HepG2 (cell line): ENCODE measurements around the gene ELMOD3. TPM values are rescaled to one million over a fixed set of nuclear protein-coding genes. Genes with fewer than 3 reads are reported as not detected.

ENCODE experiments used
- ATAD3A ChIP-seq: sonication (generic); formaldehyde crosslinking; IDR thresholded peaks from 2 replicates; pipeline ENCODE4 v1.4.0; 2020; ENCODE audit warnings: missing genetic modification reagents
- BORCS8-MEF2B ChIP-seq: sonication (generic); formaldehyde crosslinking; IDR thresholded peaks from 2 replicates; pipeline ENCODE4 v1.8.0; 2022; ENCODE audit warnings: mild to moderate bottlenecking, missing genetic modification reagents
- CSRNP1 ChIP-seq: sonication (generic); formaldehyde crosslinking; IDR thresholded peaks from 2 replicates; pipeline ENCODE4 v1.8.1; 2023; ENCODE audit warnings: mild to moderate bottlenecking, missing genetic modification reagents
- E2F5 ChIP-seq: sonication (generic); formaldehyde crosslinking; conservative IDR thresholded peaks from 2 replicates; pipeline ENCODE4 v1.4.0; 2020; ENCODE audit warnings: missing genetic modification reagents
- EED ChIP-seq: sonication (generic); formaldehyde crosslinking; IDR thresholded peaks from 2 replicates; pipeline ENCODE4 v1.5.0; 2020; ENCODE audit warnings: mild to moderate bottlenecking, missing genetic modification reagents
- KLF15 ChIP-seq: sonication (generic); formaldehyde crosslinking; IDR thresholded peaks from 2 replicates; pipeline ENCODE4 v1.8.1; 2023; ENCODE audit warnings: borderline replicate concordance, mild to moderate bottlenecking, inconsistent platforms, missing genetic modification reagents, mixed read lengths
- MIER3 ChIP-seq: IDR thresholded peaks from 2 replicates; pipeline ENCODE4 v1.6.1; 2016; ENCODE audit warnings: missing compliant biosample characterization, borderline replicate concordance
- NR2F1 ChIP-seq, 2 experiments: fragments of 450-650 bp in 1 of 2; formaldehyde crosslinking in 1 of 2; IDR thresholded peaks; 2 replicates each; pipeline versions ENCODE4 v1.5.0 to v1.6.1; 2016 to 2020; ENCODE audit warnings: mild to moderate bottlenecking in 1 of 2, missing compliant biosample characterization in 1 of 2, missing genetic modification reagents in 1 of 2, moderate library complexity in 1 of 2
- POGK ChIP-seq: sonication (generic); formaldehyde crosslinking; conservative IDR thresholded peaks from 2 replicates; pipeline ENCODE4 v1.8.0; 2022; ENCODE audit warnings: mild to moderate bottlenecking, moderate library complexity, missing genetic modification reagents
- POLR2G ChIP-seq: fragments of 200-400 bp; formaldehyde crosslinking; IDR thresholded peaks from 2 replicates; pipeline ENCODE4 v1.6.1; 2018; ENCODE audit warnings: mild to moderate bottlenecking, low read depth, low read length, moderate library complexity
- TAF1 ChIP-seq: sonication (generic); formaldehyde crosslinking; IDR thresholded peaks from 2 replicates; pipeline ENCODE4 v1.4.0; 2020; ENCODE audit warnings: missing genetic modification reagents
- ZBTB3 ChIP-seq: sonication (generic); formaldehyde crosslinking; IDR thresholded peaks from 2 replicates; pipeline ENCODE4 v1.4.0; 2020; ENCODE audit warnings: low read depth, mild to moderate bottlenecking, moderate library complexity, missing genetic modification reagents, borderline replicate concordance
- ZBTB4 ChIP-seq: sonication (generic); formaldehyde crosslinking; IDR thresholded peaks from 2 replicates; pipeline ENCODE4 v1.4.0; 2020; ENCODE audit warnings: missing genetic modification reagents, mild to moderate bottlenecking, borderline replicate concordance
- ZBTB49 ChIP-seq: sonication (generic); formaldehyde crosslinking; IDR thresholded peaks from 2 replicates; pipeline ENCODE4 v1.4.0; 2020; ENCODE audit warnings: missing genetic modification reagents, borderline replicate concordance
- ZC3H4 ChIP-seq: sonication (generic); formaldehyde crosslinking; IDR thresholded peaks from 2 replicates; pipeline ENCODE4 v1.4.0; 2020; ENCODE audit warnings: missing genetic modification reagents, borderline replicate concordance
- ZFP90 ChIP-seq: sonication (generic); formaldehyde crosslinking; IDR thresholded peaks from 2 replicates; pipeline ENCODE4 v1.8.0; 2022; ENCODE audit warnings: missing genetic modification reagents, mild to moderate bottlenecking, inconsistent platforms, borderline replicate concordance
- polyA plus RNA-seq, 8 experiments: library from polyadenylated mRNA; depleted of rRNA in 3 of 8; stranded (reverse) in 7 of 8; unstranded in 1 of 8; fragments of >200 nt; fragmentation: Illumina TruSeq in 4 of 8; extraction: Trizol in 4 of 8; gene quantifications; 2 replicates each; pipeline versions ENCODE4 v1.2.1 to v1.2.3, GENCODE V29; 2011 to 2016; ENCODE audit warnings: low read depth in 4 of 8, missing spikeins in 1 of 8, mixed read lengths in 1 of 8; ENCODE audit not compliant: insufficient read depth in 1 of 8
- total RNA-seq, 5 experiments: library from RNA; depleted of rRNA; stranded (reverse); fragments of >200 nt; fragmentation: Illumina TruSeq; extraction: Trizol; gene quantifications; 2 replicates each; pipeline ENCODE4 v1.2.3, GENCODE V29; 2016; ENCODE audit warnings: low read depth in 1 of 5

ELMOD3 gene
- total and polyA plus RNA-seq, 2 of the 13 experiments (the other 11 are each of a cell fraction or from before 2014, with no cell fraction given), result 13.3 to 19.5 TPM

- TF ChIP-seq ZBTB49 (0 out of 2 replicates have a peak, but pooled peaks have one; percentile 32), ZFP90 (0 out of 2 replicates have a peak, but pooled peaks have one; percentile 9), POLR2G (peak; percentile 43; the same call in 1 of the 2 replicates), ATAD3A (CRISPR knock-in tag) (peak; percentile 36; the same call in 1 of the 2 replicates), EED (CRISPR knock-in tag) (no peak), NR2F1 (CRISPR knock-in tag; IDR thresholded peaks at IDR 0.05) (0 out of 4 replicates have a peak, but pooled peaks of 1 of the 2 experiments have one; percentile 12), MIER3 (CRISPR knock-in tag) (0 out of 2 replicates have a peak, but pooled peaks have one; percentile 34), TAF1 (CRISPR knock-in tag) (0 out of 2 replicates have a peak, but pooled peaks have one; percentile 2), BORCS8-MEF2B (CRISPR knock-in tag) (0 out of 2 replicates have a peak, but pooled peaks have one; percentile 51), ZBTB4 (CRISPR knock-in tag) (0 out of 2 replicates have a peak, but pooled peaks have one; percentile 4), E2F5 (0 out of 2 replicates have a peak, but pooled peaks have one; percentile 22), CSRNP1 (peak; percentile 56), KLF15 (CRISPR knock-in tag) (no peak), ZC3H4 (CRISPR knock-in tag) (0 out of 2 replicates have a peak, but pooled peaks have one; percentile 77), ZBTB3 (0 out of 2 replicates have a peak, but pooled peaks have one; percentile 8), POGK (CRISPR knock-in tag) (0 out of 2 replicates have a peak, but pooled peaks have one; percentile 1)
Observed at GRCh38 chr2:85307527-85307897, 47.1 kb upstream of the ELMOD3 start (continued).
